ENCODE results near the gene TMEM63C. TPM values are rescaled to one million over a fixed set of nuclear protein-coding genes. Genes with fewer than 3 reads are reported as not detected.

Gene TMEM63C
- total and polyA plus RNA-seq, 2 experiments from 2014 or later, result 0.36 to 1.1 TPM

- Histone ChIP-seq H3K4me1 (ENCODE audit: low read depth) (no peaks in the 10 kb centered on the region), H3K27me3 (peaks cover 38% of the 10 kb centered on the region), H3K9me3 (ENCODE audit: low read depth) (no peaks in the 10 kb centered on the region), H3K36me3 (no peaks in the 10 kb centered on the region), H3K27ac (no peak overlapping the region), H3K4me3 (no peak overlapping the region)
- TF ChIP-seq CTCF (IDR thresholded peaks at IDR 0.05; ENCODE audit: low read depth, low read length), result no peak
- DNase-seq (ENCODE audit: low read depth in 1 of 2, low spot score in 1 of 2), result no peak
These were observed 38.0 kb downstream of the TMEM63C start for GRCh38 chr14:77219591-77219990.

- DNase-seq (ENCODE audit: low read depth in 1 of 2, low spot score in 1 of 2), result no peak
- Histone ChIP-seq H3K4me1 (ENCODE audit: low read depth) (no peaks in the 10 kb centered on the region), H3K9me3 (ENCODE audit: low read depth) (no peaks in the 10 kb centered on the region), H3K27me3 (peaks cover 30% of the 10 kb centered on the region), H3K27ac (no peak overlapping the region), H3K36me3 (no peaks in the 10 kb centered on the region), H3K4me3 (no peak overlapping the region)
- no peak for TF ChIP-seq CTCF (IDR thresholded peaks at IDR 0.05; ENCODE audit: low read depth, low read length)
These were observed 38.8 kb downstream of the TMEM63C start for GRCh38 chr14:77220246-77221017.

- Histone ChIP-seq H3K9me3 (ENCODE audit: low read depth) (no peaks in the 10 kb centered on the region), H3K4me3 (no peak overlapping the region), H3K27ac (no peak overlapping the region), H3K36me3 (no peaks in the 10 kb centered on the region), H3K4me1 (ENCODE audit: low read depth) (no peaks in the 10 kb centered on the region), H3K27me3 (peaks cover 22% of the 10 kb centered on the region)
- no peak for TF ChIP-seq CTCF (IDR thresholded peaks at IDR 0.05; ENCODE audit: low read depth, low read length)
- DNase-seq (ENCODE audit: low read depth in 1 of 2, low spot score in 1 of 2), result no peak
These were observed 39.8 kb downstream of the TMEM63C start for GRCh38 chr14:77221241-77221871.

GRCh38 chr14:77222546-77223225 lies 41.1 kb downstream of the TMEM63C start:
- H3K9me3 ChIP-seq (ENCODE audit: low read depth), result no peaks in the 10 kb centered on the region
- TF ChIP-seq CTCF (IDR thresholded peaks at IDR 0.05; ENCODE audit: low read depth, low read length), result no peak
- no peaks in the 10 kb centered on the region for H3K36me3 ChIP-seq
- H3K4me1 ChIP-seq (ENCODE audit: low read depth), result no peaks in the 10 kb centered on the region
- no peak for DNase-seq (ENCODE audit: low read depth in 1 of 2, low spot score in 1 of 2)
- no peak overlapping the region for H3K4me3 ChIP-seq
- peaks cover 10% of the 10 kb centered on the region for H3K27me3 ChIP-seq
- H3K27ac ChIP-seq, result no peak overlapping the region

- no peak for TF ChIP-seq CTCF (IDR thresholded peaks at IDR 0.05; ENCODE audit: low read depth, low read length)
- H3K27me3 ChIP-seq, result no peaks in the 10 kb centered on the region
- no peak for DNase-seq (ENCODE audit: low read depth in 1 of 2, low spot score in 1 of 2)
These were observed 42.6 kb downstream of the TMEM63C start for GRCh38 chr14:77224212-77224611.

More at GRCh38 chr14:77224212-77224611, 42.6 kb downstream of the TMEM63C start:
- Histone ChIP-seq H3K9me3 (ENCODE audit: low read depth) (no peaks in the 10 kb centered on the region), H3K4me3 (no peak overlapping the region), H3K4me1 (ENCODE audit: low read depth) (no peaks in the 10 kb centered on the region), H3K27ac (no peak overlapping the region), H3K36me3 (no peaks in the 10 kb centered on the region)
